Osteoblast (primary cell): Measurements from ENCODE around the gene NR1D1. TPM values are rescaled to one million over a fixed set of nuclear protein-coding genes. Genes with fewer than 3 reads are reported as not detected.

ENCODE experiments used
- DNase-seq: peaks from one replicate; pipeline ENCODE4 v3.0.0; 2011; ENCODE audit warnings: low spot score, mixed read lengths; ENCODE audit not compliant: insufficient read length; ENCODE audit errors: missing footprints
- H2AFZ ChIP-seq: 2 replicates; pipeline ENCODE4 v1.6.0; 2011; ENCODE audit warnings: mild to moderate bottlenecking, low read length
- H3K27ac ChIP-seq: 2 replicates; pipeline ENCODE4 v1.5.1; 2011; ENCODE audit warnings: mild to moderate bottlenecking, low read depth, low read length, moderate library complexity
- H3K27me3 ChIP-seq: 2 replicates; pipeline ENCODE4 v1.6.0; 2012; ENCODE audit warnings: mild to moderate bottlenecking, control low read depth, inconsistent platforms, low read length, moderate library complexity; ENCODE audit not compliant: insufficient read depth
- H3K36me3 ChIP-seq: 2 replicates; pipeline ENCODE4 v1.5.1; 2011; ENCODE audit warnings: mild to moderate bottlenecking, low read length, control low read depth, moderate library complexity; ENCODE audit not compliant: insufficient read depth
- H3K4me1 ChIP-seq: 2 replicates; pipeline ENCODE4 v1.5.1; 2011; ENCODE audit warnings: mild to moderate bottlenecking, low read length, control low read depth, moderate library complexity; ENCODE audit not compliant: insufficient read depth
- H3K4me2 ChIP-seq: 2 replicates; pipeline ENCODE4 v1.6.0; 2011; ENCODE audit warnings: mild to moderate bottlenecking, low read length; ENCODE audit not compliant: insufficient read depth
- H3K4me3 ChIP-seq: fragments of 200-600 bp; sonication (generic); 3 replicates; pipeline ENCODE4 v1.5.1; 2012; ENCODE audit warnings: mild to moderate bottlenecking, low read length, inconsistent platforms; ENCODE audit not compliant: insufficient read depth
- H3K79me2 ChIP-seq: 2 replicates; pipeline ENCODE4 v1.6.0; 2012; ENCODE audit warnings: mild to moderate bottlenecking, low read length, control low read depth, inconsistent platforms; ENCODE audit not compliant: insufficient read depth
- H3K9me3 ChIP-seq: 2 replicates; pipeline ENCODE4 v1.5.1; 2011; ENCODE audit warnings: low read depth, low read length, control low read depth
- H4K20me1 ChIP-seq: 2 replicates; pipeline ENCODE4 v1.6.0; 2012; ENCODE audit warnings: mild to moderate bottlenecking, low read length, control low read depth; ENCODE audit not compliant: insufficient read depth
- total RNA-seq: library from RNA; depleted of rRNA; stranded (reverse); fragments of >200 nt; gene quantifications from 2 replicates; pipeline ENCODE4 v1.2.3, GENCODE V29; 2012
- TF ChIP-seq, protein P1 (sequence below): IDR thresholded peaks from 2 replicates; pipeline ENCODE4 v1.5.1; 2011; ENCODE audit warnings: mild to moderate bottlenecking, low read depth, low read length, moderate library complexity; ENCODE audit errors: extremely low read depth

The NR1D1 gene
- total RNA-seq, 1 donor, result 5.1 TPM

DNA sequence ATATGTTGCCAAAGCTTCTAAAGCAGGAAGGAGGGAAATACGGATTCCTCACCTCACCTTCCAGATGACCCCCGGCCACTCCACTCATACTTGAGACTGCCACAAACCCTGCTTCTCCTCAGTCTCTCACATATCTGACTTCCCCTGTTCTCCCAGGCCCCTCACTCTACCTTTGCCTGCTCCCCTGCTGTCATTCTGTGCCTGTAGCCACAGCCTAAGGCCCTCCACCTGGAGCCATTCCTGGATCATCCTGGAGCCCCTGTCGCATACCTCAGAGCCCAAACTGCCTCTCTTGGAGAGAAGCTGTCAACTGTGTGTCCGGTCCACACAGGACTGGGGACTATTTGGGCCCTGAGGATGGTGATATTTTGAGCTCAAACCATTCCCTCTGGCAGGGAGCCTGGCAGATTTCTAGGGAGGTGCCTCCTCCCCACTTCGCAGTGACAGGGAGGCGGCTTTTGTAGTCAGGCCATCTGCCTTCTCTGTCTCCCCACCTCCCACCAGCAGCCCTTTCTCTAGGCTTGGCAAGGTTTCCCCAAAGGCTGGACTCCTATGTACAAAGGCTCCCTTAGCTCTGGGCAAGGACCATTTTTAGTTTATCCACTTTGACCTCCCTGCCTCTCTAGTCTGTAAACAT, 43.9 kb downstream of the NR1D1 start:
- peaks cover 10% of the 10 kb centered on the region for H3K36me3 ChIP-seq
- no peaks in the 10 kb centered on the region for H3K9me3 ChIP-seq
- peaks cover 14% of the 10 kb centered on the region for H3K79me2 ChIP-seq
- TF ChIP-seq, protein P1, sequence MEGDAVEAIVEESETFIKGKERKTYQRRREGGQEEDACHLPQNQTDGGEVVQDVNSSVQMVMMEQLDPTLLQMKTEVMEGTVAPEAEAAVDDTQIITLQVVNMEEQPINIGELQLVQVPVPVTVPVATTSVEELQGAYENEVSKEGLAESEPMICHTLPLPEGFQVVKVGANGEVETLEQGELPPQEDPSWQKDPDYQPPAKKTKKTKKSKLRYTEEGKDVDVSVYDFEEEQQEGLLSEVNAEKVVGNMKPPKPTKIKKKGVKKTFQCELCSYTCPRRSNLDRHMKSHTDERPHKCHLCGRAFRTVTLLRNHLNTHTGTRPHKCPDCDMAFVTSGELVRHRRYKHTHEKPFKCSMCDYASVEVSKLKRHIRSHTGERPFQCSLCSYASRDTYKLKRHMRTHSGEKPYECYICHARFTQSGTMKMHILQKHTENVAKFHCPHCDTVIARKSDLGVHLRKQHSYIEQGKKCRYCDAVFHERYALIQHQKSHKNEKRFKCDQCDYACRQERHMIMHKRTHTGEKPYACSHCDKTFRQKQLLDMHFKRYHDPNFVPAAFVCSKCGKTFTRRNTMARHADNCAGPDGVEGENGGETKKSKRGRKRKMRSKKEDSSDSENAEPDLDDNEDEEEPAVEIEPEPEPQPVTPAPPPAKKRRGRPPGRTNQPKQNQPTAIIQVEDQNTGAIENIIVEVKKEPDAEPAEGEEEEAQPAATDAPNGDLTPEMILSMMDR, result no peak
- H3K27ac ChIP-seq, result no peak overlapping the region
- DNase-seq, result no peak
- H3K4me3 ChIP-seq, result no peak overlapping the region
- H3K4me2 ChIP-seq, result no peak overlapping the region
- H2AFZ ChIP-seq, result peak overlapping the region; percentile 41
- peaks cover 19% of the 10 kb centered on the region for H3K4me1 ChIP-seq
- H4K20me1 ChIP-seq, result no peaks in the 10 kb centered on the region
- H3K27me3 ChIP-seq, result no peaks in the 10 kb centered on the region

Other genes starting within 250 kb of the NR1D1 start
- gene IKZF3, start 236.3 kb downstream of the NR1D1 start, total RNA-seq, result not detected in 2 replicates
- gene ZPBP2, start 232.4 kb downstream of the NR1D1 start, total RNA-seq, result not detected in 2 replicates
- gene GSDMB, start 182.0 kb downstream of the NR1D1 start, total RNA-seq, result 5.3 and 5.8 TPM in 2 replicates
- gene ORMDL3, start 173.0 kb downstream of the NR1D1 start, total RNA-seq, result 39.8 and 46.6 TPM in 2 replicates
- gene LRRC3C, start 172.9 kb downstream of the NR1D1 start, total RNA-seq, result not detected in 2 replicates
- gene GSDMA, start 137.6 kb downstream of the NR1D1 start, total RNA-seq, result under 0.01 TPM in 1 of 2 replicates, not detected in the other
- gene PSMD3, start 119.8 kb downstream of the NR1D1 start, total RNA-seq, result 94.8 and 99.3 TPM in 2 replicates
- gene CSF3, start 85.1 kb downstream of the NR1D1 start, total RNA-seq, result not detected in 2 replicates
- gene MED24, start 46.2 kb downstream of the NR1D1 start, total RNA-seq, result 33.6 and 36.6 TPM in 2 replicates
- 30.6 and 33.3 TPM in 2 replicates for gene THRA, start 37.6 kb downstream of the NR1D1 start, total RNA-seq
- 53.3 and 60.1 TPM in 2 replicates for gene MSL1, start 21.4 kb upstream of the NR1D1 start, total RNA-seq
- gene CASC3, start 39.9 kb upstream of the NR1D1 start, total RNA-seq, result 40.7 and 45.2 TPM in 2 replicates
- 1.4 and 2.1 TPM in 2 replicates for gene RAPGEFL1, start 76.9 kb upstream of the NR1D1 start, total RNA-seq
- gene WIPF2, start 118.7 kb upstream of the NR1D1 start, total RNA-seq, result 8.0 and 8.5 TPM in 2 replicates
- gene CDC6, start 187.3 kb upstream of the NR1D1 start, total RNA-seq, result 5.1 and 8.3 TPM in 2 replicates
- gene RARA, start 208.6 kb upstream of the NR1D1 start, total RNA-seq, result 31.1 and 32.4 TPM in 2 replicates